ENCODE data around the gene LRP3. TPM values are rescaled to one million over a fixed set of nuclear protein-coding genes. Genes with fewer than 3 reads are reported as not detected.

The LRP3 gene
- total and polyA plus RNA-seq, 2 donors from 2014 or later = 13.9 to 23.8 TPM

- peak in 1 of 5 donors; percentile 18 for DNase-seq
- TF ChIP-seq CTCF (IDR thresholded peaks at IDR 0.05; ENCODE audit: borderline replicate concordance, extremely low read depth, insufficient read depth) = no peak
- H3K4me1 ChIP-seq (ENCODE audit: control insufficient read depth in 2 of 3, insufficient read depth in 2 of 3, low read depth in 1 of 3, low read length in 3 of 3) = no peaks in the 10 kb centered on the region
- no peak for FAIRE-seq
- H3K27me3 ChIP-seq (ENCODE audit: control insufficient read depth, insufficient read depth, low read length) = no peaks in the 10 kb centered on the region
- H3K27ac ChIP-seq (ENCODE audit: low read depth in 2 of 2, low read length in 2 of 2) = no peak overlapping the region
- no peaks in the 10 kb centered on the region for H3K36me3 ChIP-seq (ENCODE audit: control insufficient read depth in 2 of 3, insufficient read depth in 3 of 3, low read length in 3 of 3)
- H3K9me3 ChIP-seq (ENCODE audit: control insufficient read depth in 2 of 3, insufficient read depth in 1 of 3, low read length in 3 of 3) = no peaks in the 10 kb centered on the region
- H3K9ac ChIP-seq (ENCODE audit: low read length in 3 of 3) = no peak overlapping the region
- no peak overlapping the region for H3K4me3 ChIP-seq (ENCODE audit: low read length in 3 of 3)
- intact Hi-C loops (cut with DNase I) = loop anchor here (5.0 kb wide), 1 partner anchor 169 kb away; no protein-coding TSS in a partner anchor
Observed at GRCh38 chr19:33238481-33239149, 44.5 kb downstream of the LRP3 start.

- no peaks in the 10 kb centered on the region for H3K27me3 ChIP-seq (ENCODE audit: control insufficient read depth, insufficient read depth, low read length)
- H3K4me3 ChIP-seq (ENCODE audit: low read length in 3 of 3) = no peak overlapping the region
- H3K36me3 ChIP-seq (ENCODE audit: control insufficient read depth in 2 of 3, insufficient read depth in 3 of 3, low read length in 3 of 3) = no peaks in the 10 kb centered on the region
- H3K4me1 ChIP-seq (ENCODE audit: control insufficient read depth in 2 of 3, insufficient read depth in 2 of 3, low read depth in 1 of 3, low read length in 3 of 3) = no peaks in the 10 kb centered on the region
- intact Hi-C loops (cut with DNase I) = loop anchor here (5.0 kb wide), 1 partner anchor 168 kb away; no protein-coding TSS in a partner anchor
- DNase-seq (peak in 1 of 5 donors; percentile 33), FAIRE-seq (no peak)
- H3K9ac ChIP-seq (ENCODE audit: low read length in 3 of 3) = no peak overlapping the region
- no peaks in the 10 kb centered on the region for H3K9me3 ChIP-seq (ENCODE audit: control insufficient read depth in 2 of 3, insufficient read depth in 1 of 3, low read length in 3 of 3)
- no peak for TF ChIP-seq CTCF (IDR thresholded peaks at IDR 0.05; ENCODE audit: borderline replicate concordance, extremely low read depth, insufficient read depth)
- H3K27ac ChIP-seq (ENCODE audit: low read depth in 2 of 2, low read length in 2 of 2) = no peak overlapping the region
Observed at GRCh38 chr19:33239223-33239975, 45.3 kb downstream of the LRP3 start.

- no peak for TF ChIP-seq CTCF (IDR thresholded peaks at IDR 0.05; ENCODE audit: borderline replicate concordance, extremely low read depth, insufficient read depth)
- FAIRE-seq (no peak), DNase-seq (peak in 1 of 5 donors; percentile 64)
- no peak overlapping the region for H3K4me3 ChIP-seq (ENCODE audit: low read length in 3 of 3)
- H3K36me3 ChIP-seq (ENCODE audit: control insufficient read depth in 2 of 3, insufficient read depth in 3 of 3, low read length in 3 of 3) = no peaks in the 10 kb centered on the region
- intact Hi-C loops (cut with DNase I) = no loop called here
- no peak overlapping the region for H3K27ac ChIP-seq (ENCODE audit: low read depth in 2 of 2, low read length in 2 of 2)
- no peaks in the 10 kb centered on the region for H3K27me3 ChIP-seq (ENCODE audit: control insufficient read depth, insufficient read depth, low read length)
- H3K4me1 ChIP-seq (ENCODE audit: control insufficient read depth in 2 of 3, insufficient read depth in 2 of 3, low read depth in 1 of 3, low read length in 3 of 3) = no peaks in the 10 kb centered on the region
- H3K9me3 ChIP-seq (ENCODE audit: control insufficient read depth in 2 of 3, insufficient read depth in 1 of 3, low read length in 3 of 3) = no peaks in the 10 kb centered on the region
- H3K9ac ChIP-seq (ENCODE audit: low read length in 3 of 3) = no peak overlapping the region
Observed at GRCh38 chr19:33240181-33240771, 46.1 kb downstream of the LRP3 start.

All from kidney (tissue), 14 donors.